CD4-positive, alpha-beta memory T cell (primary cell): ENCODE results near the gene HOXD8. TPM values are rescaled to one million over a fixed set of nuclear protein-coding genes. Genes with fewer than 3 reads are reported as not detected.
A peak's percentile ranks its signal among the peaks of the same experiment; 100 is the strongest.

Source experiments
- CTCF ChIA-PET: fragments of 350-600 bp; sonication (Branson Sonifier 250); formaldehyde crosslinking; loops from one replicate; lab custom pipeline; 2021; ENCODE audit warnings: inconsistent platforms; ENCODE audit not compliant: partially characterized antibody; lab: Charles Lee
- POLR2A ChIA-PET: fragments of 350-600 bp; sonication (Branson Sonifier 250); formaldehyde crosslinking; loops from one replicate; lab custom pipeline; 2021; ENCODE audit not compliant: partially characterized antibody; lab: Charles Lee
- DNase-seq, 5 donors: peaks; one replicate each; pipeline versions ENCODE4 v3.0.0 to v3.0.0-alpha.2; 2020 to 2022; ENCODE audit warnings: mixed read lengths in 1 of 5
- H3K27ac ChIP-seq: one replicate; pipeline ENCODE4 v1.7.0; 2013; ENCODE audit warnings: low read depth, low read length
- H3K27me3 ChIP-seq: 2 replicates; pipeline ENCODE4 v1.7.0; 2013; ENCODE audit warnings: mild to moderate bottlenecking, low read length, moderate library complexity; ENCODE audit not compliant: insufficient read depth
- H3K36me3 ChIP-seq: 2 replicates; pipeline ENCODE4 v1.7.0; 2013; ENCODE audit warnings: mild to moderate bottlenecking, low read length, moderate library complexity; ENCODE audit not compliant: insufficient read depth
- H3K4me1 ChIP-seq: 2 replicates; pipeline ENCODE4 v1.7.0; 2013; ENCODE audit warnings: mild to moderate bottlenecking, low read length, moderate library complexity; ENCODE audit not compliant: insufficient read depth
- H3K4me3 ChIP-seq, 2 donors: one replicate each; pipeline ENCODE4 v1.7.0; 2013; ENCODE audit warnings: low read length in 2 of 2, mild to moderate bottlenecking in 1 of 2
- H3K9me3 ChIP-seq, 2 donors: one replicate each; pipeline ENCODE4 v1.7.0; 2013; ENCODE audit warnings: low read length in 2 of 2, control low read depth in 1 of 2; ENCODE audit not compliant: control insufficient read depth in 1 of 2
- H3K27ac Mint-ChIP-seq, 7 donors: one replicate each; pipeline ENCODE4 v1.8.0; 2020 to 2021; ENCODE audit warnings: mixed read lengths in 7 of 7, mild to moderate bottlenecking in 6 of 7, inconsistent platforms in 3 of 7, moderate library complexity in 3 of 7
- H3K27me3 Mint-ChIP-seq, 2 donors: one replicate each; pipeline ENCODE4 v1.8.0; 2020 to 2021; ENCODE audit warnings: mixed read lengths in 2 of 2
- H3K36me3 Mint-ChIP-seq, 2 donors: one replicate each; pipeline ENCODE4 v1.8.0; 2020 to 2021; ENCODE audit warnings: mixed read lengths in 2 of 2, inconsistent platforms in 1 of 2, mild to moderate bottlenecking in 1 of 2
- H3K4me1 Mint-ChIP-seq, 4 donors: one replicate each; pipeline ENCODE4 v1.8.0; 2020 to 2021; ENCODE audit warnings: mixed read lengths in 4 of 4, mild to moderate bottlenecking in 1 of 4
- H3K4me3 Mint-ChIP-seq, 8 donors: one replicate each; pipeline ENCODE4 v1.8.0; 2020 to 2021; ENCODE audit warnings: mixed read lengths in 8 of 8, mild to moderate bottlenecking in 7 of 8, moderate library complexity in 6 of 8, inconsistent platforms in 3 of 8
- H3K9me3 Mint-ChIP-seq, 8 donors: one replicate each; pipeline ENCODE4 v1.8.0; 2020 to 2021; ENCODE audit warnings: mixed read lengths in 8 of 8, mild to moderate bottlenecking in 5 of 8, inconsistent platforms in 3 of 8, moderate library complexity in 1 of 8
- intact Hi-C: fragments of 100-400 bp; cut with micrococcal nuclease; formaldehyde crosslinking; loops from one replicate; pipeline ENCODE4 v1.15.1; 2023
- polyA plus RNA-seq, 2 donors: library from polyadenylated mRNA; unstranded; fragments of 300-500 nt; fragmentation: Illumina TruSeq; gene quantifications; one replicate each; pipeline ENCODE4 v1.2.3, GENCODE V29; 2021
- total RNA-seq, 2 experiments: library from RNA; stranded (reverse); gene quantifications; one replicate each; pipeline ENCODE4 v1.2.3, GENCODE V29; 2021

Gene HOXD8
- total and polyA plus RNA-seq, 4 experiments from 2014 or later, result not detected

DNA sequence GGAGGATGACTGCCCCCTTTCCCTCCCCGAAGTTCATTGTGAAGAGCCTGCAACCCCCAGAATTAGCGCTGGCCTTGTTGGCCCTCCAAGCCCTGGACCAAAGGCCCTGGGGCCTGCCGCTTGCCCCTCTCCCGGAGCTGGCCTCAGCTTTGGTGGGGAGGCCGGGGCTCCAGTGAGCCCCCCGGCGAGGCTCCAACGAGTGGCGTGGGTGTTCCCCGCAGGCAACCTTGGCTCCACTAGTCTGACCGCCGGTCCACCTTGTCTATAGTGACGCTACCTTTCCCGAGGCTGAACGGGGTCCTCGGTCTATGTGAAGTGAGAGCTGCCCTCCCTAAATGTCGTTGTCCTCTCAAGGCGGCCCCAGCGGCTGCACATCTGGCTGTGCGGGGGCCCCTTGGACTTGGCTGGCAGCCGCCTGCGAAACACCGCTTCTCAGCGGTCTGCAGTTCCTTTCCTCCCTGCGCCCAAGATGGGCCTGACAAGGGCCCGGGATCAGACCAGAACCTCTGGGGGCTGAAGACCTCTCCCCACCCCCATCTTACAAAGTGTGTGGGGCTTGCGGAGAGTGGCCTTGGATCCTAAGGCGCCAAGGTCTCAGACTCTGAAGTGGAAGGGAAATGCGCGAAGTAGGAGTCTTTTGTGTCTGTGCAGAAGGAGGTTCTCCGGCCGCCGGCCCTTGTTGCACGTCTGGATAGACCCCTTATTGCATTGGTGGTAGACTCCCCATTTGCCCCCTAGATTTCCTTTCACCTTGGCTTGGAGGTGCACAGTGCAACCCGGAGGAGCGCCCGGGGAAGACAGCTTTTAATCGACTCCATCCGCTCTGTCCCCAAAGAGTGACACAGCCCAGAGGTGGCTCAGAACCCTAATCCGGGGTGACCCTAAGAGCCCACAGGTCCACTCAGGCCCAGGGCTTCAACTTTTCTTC, 16.9 kb upstream of the HOXD8 start:
- H3K9me3 Mint-ChIP-seq, result peaks cover 0 to 40% (median 22%) of the 10 kb centered on the region in 8 donors
- H3K27me3 ChIP-seq, result peaks cover 71% of the 10 kb centered on the region
- no peaks in the 10 kb centered on the region for H3K36me3 Mint-ChIP-seq
- peak overlapping the region in 4 of 7 donors; percentile 29 to 81 (median 70) for H3K27ac Mint-ChIP-seq
- peak overlapping the region in 3 of 8 donors; percentile 30 to 57 (median 52) for H3K4me3 Mint-ChIP-seq
- H3K4me3 ChIP-seq, result no peak overlapping the region
- peaks cover 4 to 19% (median 11%) of the 10 kb centered on the region in 4 donors for H3K4me1 Mint-ChIP-seq
- H3K27me3 Mint-ChIP-seq, result peaks cover 65 to 73% of the 10 kb centered on the region in 2 donors
- no peak overlapping the region for H3K27ac ChIP-seq
- H3K4me1 ChIP-seq, result peaks cover 6% of the 10 kb centered on the region
- H3K36me3 ChIP-seq, result no peaks in the 10 kb centered on the region
- DNase-seq, result no peak
- intact Hi-C loops, result loop anchor here (5.0 kb wide), 1 partner anchor 35 kb away; no protein-coding TSS in a partner anchor
- ChIA-PET POLR2A (no interaction called here), CTCF (interaction anchor here (1.2 to 3.4 kb wide), 3 partner anchors 14 to 18 kb away, joined by 3 to 12 read pairs (median 3); no protein-coding TSS in a partner anchor)
- H3K9me3 ChIP-seq, result no peaks in the 10 kb centered on the region

GRCh38 chr2:176114120-176114929, 15.2 kb upstream of the HOXD8 start:
- Histone ChIP-seq H3K36me3 (no peaks in the 10 kb centered on the region), H3K27me3 (peaks cover 76% of the 10 kb centered on the region), H3K27ac (no peak overlapping the region), H3K9me3 (no peaks in the 10 kb centered on the region), H3K4me1 (peaks cover 9% of the 10 kb centered on the region), H3K4me3 (no peak overlapping the region)
- H3K36me3 Mint-ChIP-seq, result peaks cover 0 to 2% of the 10 kb centered on the region in 2 donors
- ChIA-PET CTCF (interaction anchor here (0.7 to 1.6 kb wide), 4 partner anchors 12 to 18 kb away, joined by 3 read pairs; no protein-coding TSS in a partner anchor), POLR2A (no interaction called here)
- H3K27me3 Mint-ChIP-seq, result peaks cover 73 to 82% of the 10 kb centered on the region in 2 donors
- peak overlapping the region in 2 of 7 donors; percentile 68 to 81 for H3K27ac Mint-ChIP-seq
- peaks cover 2 to 44% (median 27%) of the 10 kb centered on the region in 8 donors for H3K9me3 Mint-ChIP-seq
- intact Hi-C loops, result loop anchor here (5.0 kb wide), 1 partner anchor 37 kb away; no protein-coding TSS in a partner anchor
- H3K4me3 Mint-ChIP-seq, result peak overlapping the region in 1 of 8 donors; percentile 36
- H3K4me1 Mint-ChIP-seq, result peaks cover 4 to 12% (median 8%) of the 10 kb centered on the region in 4 donors
- DNase-seq, result no peak

GRCh38 chr2:176114930-176115625, 14.4 kb upstream of the HOXD8 start:
- H3K36me3 Mint-ChIP-seq, result peaks cover 0 to 2% of the 10 kb centered on the region in 2 donors
- H3K27ac Mint-ChIP-seq, result peak overlapping the region in 1 of 7 donors; percentile 81
- peaks cover 2 to 36% (median 21%) of the 10 kb centered on the region in 8 donors for H3K9me3 Mint-ChIP-seq

DNA sequence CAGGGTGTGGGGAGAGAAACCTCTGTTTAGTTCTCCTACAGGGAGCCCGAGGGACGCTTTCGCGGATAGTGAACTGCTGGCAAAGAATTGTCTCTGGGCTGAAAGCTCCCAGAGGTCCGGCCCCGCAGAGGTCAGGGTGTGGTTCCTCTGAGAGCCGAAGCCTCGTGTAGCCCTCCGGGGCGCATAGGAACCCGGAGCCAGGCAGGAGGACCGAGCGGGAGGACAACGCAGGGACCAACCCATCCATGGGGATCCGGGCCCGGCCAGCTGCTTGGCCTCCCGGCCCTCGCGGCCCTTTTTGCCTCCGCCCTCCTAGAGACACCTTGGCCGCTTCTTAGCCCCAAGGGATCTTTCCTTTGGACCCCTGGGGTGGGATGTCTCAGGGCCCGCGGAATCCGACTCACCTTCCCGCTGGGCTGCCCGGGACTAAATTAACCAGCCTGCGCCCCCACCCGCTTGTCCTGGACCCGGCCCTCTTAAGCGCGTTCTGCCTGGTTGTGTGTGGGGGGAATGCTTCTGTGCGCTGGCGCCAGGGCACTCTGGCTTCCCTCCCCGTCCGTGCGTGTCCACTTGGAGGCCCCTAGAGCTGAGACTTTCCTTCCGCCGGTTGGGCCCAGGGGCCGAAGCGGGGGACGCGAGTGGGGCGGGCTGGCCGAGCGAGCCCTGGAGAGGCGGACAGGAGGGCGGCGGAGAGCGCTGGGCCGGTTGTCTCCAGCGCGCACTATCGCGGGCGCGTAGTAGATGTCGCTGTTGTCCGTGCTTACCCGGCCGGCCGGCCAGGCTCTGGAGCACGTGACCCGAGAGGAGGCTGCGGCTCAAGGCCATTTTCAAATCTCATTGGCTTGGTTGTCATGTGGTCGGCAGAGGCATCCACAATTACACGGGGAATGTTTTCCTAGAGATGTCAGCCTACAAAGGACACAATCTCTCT, 13.4 kb upstream of the HOXD8 start, which contains the start of gene HOXD10:
TSS of gene HOXD10 (plus strand) at position 896 of the 931 bp plus-strand sequence. CDS start 56 bp downstream, outside the sequence.
- Mint-ChIP-seq H3K4me1 (peaks cover 2 to 14% (median 8%) of the 10 kb centered on the region in 4 donors), H3K27me3 (peaks cover 73 to 81% of the 10 kb centered on the region in 2 donors), H3K27ac (peak within 1 kb of the TSS in 4 of 7 donors; percentile 24 to 81 (median 70)), H3K4me3 (peak within 1 kb of the TSS in 2 of 8 donors; percentile 21 to 35), H3K36me3 (peaks cover 0 to 3% of the 10 kb centered on the region in 2 donors), H3K9me3 (peaks cover 2 to 39% (median 19%) of the 10 kb centered on the region in 8 donors)
- H3K4me1 ChIP-seq, result peaks cover 8% of the 10 kb centered on the region
- peaks cover 75% of the 10 kb centered on the region for H3K27me3 ChIP-seq
- DNase-seq, result no peak
- H3K9me3 ChIP-seq, result no peaks in the 10 kb centered on the region
- H3K4me3 ChIP-seq, result no peak within 1 kb of the TSS
- no peak within 1 kb of the TSS for H3K27ac ChIP-seq
- ChIA-PET POLR2A (no interaction called here), CTCF (no interaction called here)
- intact Hi-C loops, result no loop called here
- H3K36me3 ChIP-seq, result no peaks in the 10 kb centered on the region

More at GRCh38 chr2:176114930-176115625, 14.4 kb upstream of the HOXD8 start:
- Histone ChIP-seq H3K4me1 (peaks cover 9% of the 10 kb centered on the region), H3K27me3 (peaks cover 75% of the 10 kb centered on the region), H3K4me3 (no peak overlapping the region), H3K9me3 (no peaks in the 10 kb centered on the region), H3K36me3 (no peaks in the 10 kb centered on the region), H3K27ac (no peak overlapping the region)
- H3K4me1 Mint-ChIP-seq, result peaks cover 2 to 9% (median 7%) of the 10 kb centered on the region in 4 donors
- ChIA-PET CTCF (no interaction called here), POLR2A (no interaction called here)
- no peak for DNase-seq
- H3K4me3 Mint-ChIP-seq, result no peak overlapping the region
- H3K27me3 Mint-ChIP-seq, result peaks cover 70 to 80% of the 10 kb centered on the region in 2 donors
- intact Hi-C loops, result loop anchor here (5.0 kb wide), 1 partner anchor 38 kb away; no protein-coding TSS in a partner anchor

GRCh38 chr2:176117162-176117822, 12.2 kb upstream of the HOXD8 start:
- intact Hi-C loops, result no loop called here
- ChIA-PET POLR2A (no interaction called here), CTCF (interaction anchor here (0.6 kb wide), 1 partner anchor 326 kb away, joined by 6 read pairs; no protein-coding TSS in a partner anchor)
- H3K4me1 ChIP-seq, result peaks cover 9% of the 10 kb centered on the region
- peaks cover 0 to 4% of the 10 kb centered on the region in 2 donors for H3K36me3 Mint-ChIP-seq
- H3K27me3 ChIP-seq, result peaks cover 75% of the 10 kb centered on the region
- H3K9me3 Mint-ChIP-seq, result peaks cover 2 to 33% (median 16%) of the 10 kb centered on the region in 8 donors
- DNase-seq, result no peak
- H3K36me3 ChIP-seq, result no peaks in the 10 kb centered on the region
- no peak overlapping the region for H3K27ac ChIP-seq
- H3K9me3 ChIP-seq, result no peaks in the 10 kb centered on the region
- H3K4me1 Mint-ChIP-seq, result peaks cover 2 to 14% (median 7%) of the 10 kb centered on the region in 4 donors
- H3K4me3 Mint-ChIP-seq, result peak overlapping the region in 1 of 8 donors; percentile 35
- peak overlapping the region in 2 of 7 donors; percentile 24 to 63 for H3K27ac Mint-ChIP-seq
- H3K4me3 ChIP-seq, result no peak overlapping the region
- H3K27me3 Mint-ChIP-seq, result peaks cover 68 to 74% of the 10 kb centered on the region in 2 donors
